Measurements from ENCODE around the gene LRP3. TPM values are rescaled to one million over a fixed set of nuclear protein-coding genes. Genes with fewer than 3 reads are reported as not detected.
A peak's percentile ranks its signal among the peaks of the same experiment; 100 is the strongest.
"Not testable (repeated sequence)": the region's sequence is repeated elsewhere in the genome, so short reads cannot be mapped to it uniquely, and the experiment has no call there.

LRP3 gene, protein sequence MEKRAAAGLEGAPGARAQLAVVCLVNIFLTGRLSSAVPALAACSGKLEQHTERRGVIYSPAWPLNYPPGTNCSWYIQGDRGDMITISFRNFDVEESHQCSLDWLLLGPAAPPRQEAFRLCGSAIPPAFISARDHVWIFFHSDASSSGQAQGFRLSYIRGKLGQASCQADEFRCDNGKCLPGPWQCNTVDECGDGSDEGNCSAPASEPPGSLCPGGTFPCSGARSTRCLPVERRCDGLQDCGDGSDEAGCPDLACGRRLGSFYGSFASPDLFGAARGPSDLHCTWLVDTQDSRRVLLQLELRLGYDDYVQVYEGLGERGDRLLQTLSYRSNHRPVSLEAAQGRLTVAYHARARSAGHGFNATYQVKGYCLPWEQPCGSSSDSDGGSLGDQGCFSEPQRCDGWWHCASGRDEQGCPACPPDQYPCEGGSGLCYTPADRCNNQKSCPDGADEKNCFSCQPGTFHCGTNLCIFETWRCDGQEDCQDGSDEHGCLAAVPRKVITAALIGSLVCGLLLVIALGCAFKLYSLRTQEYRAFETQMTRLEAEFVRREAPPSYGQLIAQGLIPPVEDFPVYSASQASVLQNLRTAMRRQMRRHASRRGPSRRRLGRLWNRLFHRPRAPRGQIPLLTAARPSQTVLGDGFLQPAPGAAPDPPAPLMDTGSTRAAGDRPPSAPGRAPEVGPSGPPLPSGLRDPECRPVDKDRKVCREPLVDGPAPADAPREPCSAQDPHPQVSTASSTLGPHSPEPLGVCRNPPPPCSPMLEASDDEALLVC
- total RNA-seq = 10 to 100 TPM; 19.1 to 61.8 (median 28.3) TPM

DNA sequence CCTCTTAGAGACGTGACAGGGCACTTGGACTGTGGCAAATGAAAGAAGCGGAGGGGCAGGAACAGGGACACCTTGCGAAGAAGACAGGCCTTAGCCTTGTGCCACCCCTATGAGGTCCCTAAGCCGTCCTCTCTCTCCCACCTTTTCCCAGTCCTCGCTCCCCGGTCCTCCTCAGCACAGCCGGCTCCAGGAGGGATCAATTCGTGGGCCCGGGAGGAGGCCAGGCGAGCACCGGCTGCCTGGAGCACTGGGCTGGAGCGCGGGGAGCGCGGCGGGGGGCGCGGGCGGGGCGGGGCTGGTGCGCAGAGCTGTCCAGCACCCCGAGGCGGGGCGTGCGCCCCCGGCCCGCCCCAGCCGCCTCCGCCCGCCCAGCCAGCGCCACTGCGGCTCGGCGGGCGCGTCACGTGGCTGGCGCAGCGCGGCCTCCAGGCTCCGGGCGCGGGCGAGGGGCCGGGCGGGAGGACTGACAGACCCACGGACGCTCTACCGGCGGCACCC, at the start of gene LRP3:
Gene LRP3 (plus strand): TSS at position 466 of the 498 bp plus-strand sequence. CDS start 456 bp downstream, outside the sequence.
- no peak for DNase-seq (ENCODE audit: low spot score)
- peak; percentile 52 for ATAC-seq (ENCODE audit: low FRiP score)
- TF ChIP-seq, protein P1, sequence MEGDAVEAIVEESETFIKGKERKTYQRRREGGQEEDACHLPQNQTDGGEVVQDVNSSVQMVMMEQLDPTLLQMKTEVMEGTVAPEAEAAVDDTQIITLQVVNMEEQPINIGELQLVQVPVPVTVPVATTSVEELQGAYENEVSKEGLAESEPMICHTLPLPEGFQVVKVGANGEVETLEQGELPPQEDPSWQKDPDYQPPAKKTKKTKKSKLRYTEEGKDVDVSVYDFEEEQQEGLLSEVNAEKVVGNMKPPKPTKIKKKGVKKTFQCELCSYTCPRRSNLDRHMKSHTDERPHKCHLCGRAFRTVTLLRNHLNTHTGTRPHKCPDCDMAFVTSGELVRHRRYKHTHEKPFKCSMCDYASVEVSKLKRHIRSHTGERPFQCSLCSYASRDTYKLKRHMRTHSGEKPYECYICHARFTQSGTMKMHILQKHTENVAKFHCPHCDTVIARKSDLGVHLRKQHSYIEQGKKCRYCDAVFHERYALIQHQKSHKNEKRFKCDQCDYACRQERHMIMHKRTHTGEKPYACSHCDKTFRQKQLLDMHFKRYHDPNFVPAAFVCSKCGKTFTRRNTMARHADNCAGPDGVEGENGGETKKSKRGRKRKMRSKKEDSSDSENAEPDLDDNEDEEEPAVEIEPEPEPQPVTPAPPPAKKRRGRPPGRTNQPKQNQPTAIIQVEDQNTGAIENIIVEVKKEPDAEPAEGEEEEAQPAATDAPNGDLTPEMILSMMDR (IDR thresholded peaks at IDR 0.05) = no peak

DNA sequence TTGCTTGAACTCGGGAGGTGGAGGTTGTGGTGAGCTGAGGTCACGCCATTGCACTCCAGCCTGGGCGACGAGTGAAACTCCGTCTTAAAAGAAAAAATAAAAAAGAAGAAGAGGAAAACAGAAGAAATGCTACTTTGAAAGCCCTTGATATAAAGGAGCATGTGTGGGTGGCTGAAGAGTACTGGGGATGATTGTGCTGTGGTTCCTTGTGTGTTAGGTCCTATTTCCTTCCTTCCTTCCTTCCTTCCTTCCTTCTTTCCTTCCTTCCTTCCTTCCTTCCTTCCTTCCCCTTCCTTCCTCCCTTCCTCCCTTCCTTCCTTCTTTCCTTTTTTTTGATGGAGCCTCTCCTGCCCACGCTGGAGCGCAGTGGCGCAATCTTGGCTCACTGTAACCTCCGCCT, 47.9 kb upstream of the LRP3 start:
- no peak for DNase-seq (ENCODE audit: low spot score)
- ATAC-seq (ENCODE audit: low FRiP score) = no peak
- TF ChIP-seq, protein P1 (IDR thresholded peaks at IDR 0.05) = no peak

DNA sequence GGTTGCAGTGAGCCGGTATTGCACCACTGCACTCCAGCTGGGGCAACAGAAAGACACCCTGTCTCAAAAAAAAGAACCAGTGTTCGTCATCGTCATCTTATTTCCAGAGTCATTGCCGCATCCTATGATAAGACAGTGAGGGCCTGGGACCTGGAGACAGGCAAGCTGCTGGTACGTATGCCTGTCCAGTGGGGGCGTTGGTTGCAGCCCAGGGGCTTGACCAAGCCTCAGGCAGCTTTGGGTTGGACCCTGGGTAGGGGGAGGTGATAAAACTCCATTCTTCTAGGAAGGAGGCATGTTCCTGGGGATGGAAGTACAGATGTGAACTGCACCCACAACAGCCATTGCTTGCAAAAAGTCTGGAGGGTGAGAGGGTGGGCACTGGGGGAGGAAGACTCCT, 46.6 kb upstream of the LRP3 start:
- no peak for ATAC-seq (ENCODE audit: low FRiP score)
- TF ChIP-seq, protein P1 (IDR thresholded peaks at IDR 0.05) = no peak
- no peak for DNase-seq (ENCODE audit: low spot score)

DNA sequence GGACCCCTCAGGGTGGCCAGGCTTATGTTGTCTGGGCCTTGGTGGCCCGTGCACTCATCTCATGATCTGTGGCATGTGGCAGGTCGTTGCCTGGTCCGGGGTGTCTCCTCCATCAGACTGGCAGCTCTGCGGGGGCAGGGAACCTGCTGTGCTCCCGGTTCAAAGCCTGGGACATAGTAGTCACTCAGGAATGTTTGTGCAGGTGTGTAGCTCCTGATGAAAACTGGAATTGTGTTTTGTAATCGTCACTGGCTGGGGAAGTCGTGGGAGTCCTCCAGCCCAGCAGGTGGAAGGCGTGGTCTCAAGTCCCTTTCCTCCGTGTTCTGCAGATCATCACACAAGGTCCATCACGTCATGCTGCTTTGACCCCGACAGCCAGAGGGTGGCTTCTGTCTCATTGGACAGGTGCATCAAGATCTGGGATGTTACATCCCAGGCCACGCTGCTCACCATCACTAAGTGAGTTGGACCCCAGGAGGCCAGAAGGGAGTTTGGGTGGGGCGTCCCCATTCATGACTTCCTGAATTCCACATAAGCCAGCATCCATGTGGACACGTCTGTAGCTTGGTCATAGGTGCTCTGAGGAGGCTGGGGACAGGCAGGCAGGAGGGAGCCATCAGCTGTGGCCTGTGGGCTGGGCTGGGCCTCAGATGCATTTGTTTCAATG, 43.1 kb upstream of the LRP3 start:
- DNase-seq (ENCODE audit: low spot score) (no peak), ATAC-seq (ENCODE audit: low FRiP score) (no peak)
- TF ChIP-seq, protein P1 (IDR thresholded peaks at IDR 0.05) = no peak

DNA sequence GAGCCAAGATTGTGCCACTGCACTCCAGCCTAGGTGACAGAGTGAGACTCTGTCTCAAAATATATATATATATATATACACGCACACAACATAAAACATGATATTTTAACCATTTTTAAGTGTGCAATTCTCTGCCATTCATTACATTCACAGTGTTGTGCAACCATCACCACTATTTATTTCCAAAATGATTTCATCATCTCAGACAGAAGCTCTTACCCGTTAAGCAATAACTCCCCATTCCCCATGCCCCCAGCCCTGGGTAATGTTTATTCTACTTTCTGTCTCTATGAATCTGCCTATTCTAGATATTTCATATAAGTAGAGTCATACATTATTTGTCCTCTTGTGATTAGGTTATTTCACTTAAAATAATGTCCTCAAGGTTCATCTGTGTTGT, 42.0 kb upstream of the LRP3 start:
- ATAC-seq (ENCODE audit: low FRiP score) = no peak
- no peak for DNase-seq (ENCODE audit: low spot score)
- TF ChIP-seq, protein P1 (IDR thresholded peaks at IDR 0.05) = no peak

DNA sequence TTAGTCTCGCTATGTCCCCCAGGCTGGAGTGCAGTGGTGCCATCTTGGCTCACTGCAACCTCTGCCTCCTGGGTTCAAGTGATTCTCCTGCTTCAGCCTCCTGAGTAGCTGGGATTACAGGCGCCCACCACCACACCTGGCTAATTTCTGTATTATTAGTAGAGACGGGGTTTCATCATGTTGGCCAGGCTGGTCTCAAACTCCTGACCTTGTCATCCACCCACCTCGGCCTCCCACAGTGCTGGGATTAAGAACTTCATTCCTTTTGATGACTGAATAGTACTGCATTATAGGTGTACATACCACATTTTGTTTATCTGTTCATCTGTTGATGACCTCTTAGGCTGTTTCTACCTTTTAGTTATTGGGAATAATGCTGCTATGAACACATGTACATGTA, 41.5 kb upstream of the LRP3 start:
- DNase-seq (ENCODE audit: low spot score); ATAC-seq (ENCODE audit: low FRiP score): not testable (repeated sequence)

DNA sequence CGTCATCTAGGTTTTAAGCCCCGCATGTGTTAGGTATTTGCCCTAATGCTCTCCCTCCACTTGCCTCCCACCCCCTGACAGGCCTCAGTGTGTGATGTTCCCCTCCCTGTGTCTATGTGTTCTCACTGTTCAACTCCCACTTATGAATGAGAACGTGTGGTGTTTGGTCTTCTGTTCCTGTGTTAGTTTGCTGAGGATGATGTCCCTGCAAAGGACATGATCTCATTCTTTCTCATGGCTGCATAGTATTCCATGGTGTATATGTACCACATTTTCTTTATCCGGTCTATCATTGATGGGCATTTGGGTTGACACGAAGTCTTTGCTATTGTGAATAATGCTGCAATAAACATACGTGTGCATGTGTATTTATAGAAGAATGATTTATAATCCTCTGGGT, 39.8 kb upstream of the LRP3 start:
- DNase-seq (ENCODE audit: low spot score); ATAC-seq (ENCODE audit: low FRiP score): not testable (repeated sequence)
